Measurements from ENCODE around the gene RELT.

Gene RELT

GRCh38 chr11:73406131-73406530 is 29.9 kb downstream of the RELT start:
- Histone ChIP-seq H3K27me3 (replicated peaks; ENCODE audit: insufficient read depth, low read length) (no peaks in the 10 kb centered on the region), H3K4me1 (ENCODE audit: low read length) (no peaks in the 10 kb centered on the region), H3F3A (ENCODE audit: insufficient read depth, low read length) (no peaks in the 10 kb centered on the region), H3K4me2 (ENCODE audit: low read depth, low read length) (no peak overlapping the region), H3K36me3 (replicated peaks; ENCODE audit: insufficient read depth, low read length) (no peaks in the 10 kb centered on the region), H3K9me2 (replicated peaks; ENCODE audit: insufficient read depth, low read length) (no peaks in the 10 kb centered on the region), H3K4me3 (ENCODE audit: low read length) (no peak overlapping the region), H4K20me1 (ENCODE audit: insufficient read depth, low read length) (no peaks in the 10 kb centered on the region), H3K9ac (ENCODE audit: low read length) (no peak overlapping the region), H3K27ac (ENCODE audit: low read length) (no peak overlapping the region), H3K9me3 (replicated peaks; ENCODE audit: insufficient read depth, low read length) (no peaks in the 10 kb centered on the region), H2AFZ (ENCODE audit: low read length) (no peak overlapping the region), H3K79me2 (ENCODE audit: low read length) (no peaks in the 10 kb centered on the region)
- DNase-seq: no peak
- TF ChIP-seq EZH2 (optimal IDR thresholded peaks at IDR 0.05; ENCODE audit: low read depth, low read length) (no peak), EZH2phosphoT487 (IDR thresholded peaks at IDR 0.05; ENCODE audit: low read length) (no peak)
- TF ChIP-seq, protein P1, sequence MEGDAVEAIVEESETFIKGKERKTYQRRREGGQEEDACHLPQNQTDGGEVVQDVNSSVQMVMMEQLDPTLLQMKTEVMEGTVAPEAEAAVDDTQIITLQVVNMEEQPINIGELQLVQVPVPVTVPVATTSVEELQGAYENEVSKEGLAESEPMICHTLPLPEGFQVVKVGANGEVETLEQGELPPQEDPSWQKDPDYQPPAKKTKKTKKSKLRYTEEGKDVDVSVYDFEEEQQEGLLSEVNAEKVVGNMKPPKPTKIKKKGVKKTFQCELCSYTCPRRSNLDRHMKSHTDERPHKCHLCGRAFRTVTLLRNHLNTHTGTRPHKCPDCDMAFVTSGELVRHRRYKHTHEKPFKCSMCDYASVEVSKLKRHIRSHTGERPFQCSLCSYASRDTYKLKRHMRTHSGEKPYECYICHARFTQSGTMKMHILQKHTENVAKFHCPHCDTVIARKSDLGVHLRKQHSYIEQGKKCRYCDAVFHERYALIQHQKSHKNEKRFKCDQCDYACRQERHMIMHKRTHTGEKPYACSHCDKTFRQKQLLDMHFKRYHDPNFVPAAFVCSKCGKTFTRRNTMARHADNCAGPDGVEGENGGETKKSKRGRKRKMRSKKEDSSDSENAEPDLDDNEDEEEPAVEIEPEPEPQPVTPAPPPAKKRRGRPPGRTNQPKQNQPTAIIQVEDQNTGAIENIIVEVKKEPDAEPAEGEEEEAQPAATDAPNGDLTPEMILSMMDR (IDR thresholded peaks at IDR 0.05; ENCODE audit: low read length): no peak

- H4K20me1 ChIP-seq (ENCODE audit: insufficient read depth, low read length): no peaks in the 10 kb centered on the region
- H3K27ac ChIP-seq (ENCODE audit: low read length): no peak overlapping the region
- no peak overlapping the region for H3K9ac ChIP-seq (ENCODE audit: low read length)
- H3K79me2 ChIP-seq (ENCODE audit: low read length): no peaks in the 10 kb centered on the region
- no peaks in the 10 kb centered on the region for H3K9me3 ChIP-seq (replicated peaks; ENCODE audit: insufficient read depth, low read length)
- H3K27me3 ChIP-seq (replicated peaks; ENCODE audit: insufficient read depth, low read length): no peaks in the 10 kb centered on the region
- no peaks in the 10 kb centered on the region for H3K36me3 ChIP-seq (replicated peaks; ENCODE audit: insufficient read depth, low read length)
- no peak overlapping the region for H3K4me2 ChIP-seq (ENCODE audit: low read depth, low read length)
- H3K4me3 ChIP-seq (ENCODE audit: low read length): no peak overlapping the region
- DNase-seq: no peak
- no peaks in the 10 kb centered on the region for H3K9me2 ChIP-seq (replicated peaks; ENCODE audit: insufficient read depth, low read length)
- no peak for TF ChIP-seq EZH2phosphoT487 (IDR thresholded peaks at IDR 0.05; ENCODE audit: low read length)
- no peak for TF ChIP-seq EZH2 (optimal IDR thresholded peaks at IDR 0.05; ENCODE audit: low read depth, low read length)
- TF ChIP-seq, protein P1 (IDR thresholded peaks at IDR 0.05; ENCODE audit: low read length): no peak
- H3F3A ChIP-seq (ENCODE audit: insufficient read depth, low read length): no peaks in the 10 kb centered on the region
- H3K4me1 ChIP-seq (ENCODE audit: low read length): no peaks in the 10 kb centered on the region
- H2AFZ ChIP-seq (ENCODE audit: low read length): no peak overlapping the region
Measured at GRCh38 chr11:73406619-73407018, 30.4 kb downstream of the RELT start.

GRCh38 chr11:73409431-73409830 is 33.2 kb downstream of the RELT start:
- Histone ChIP-seq H3K27me3 (replicated peaks; ENCODE audit: insufficient read depth, low read length) (no peaks in the 10 kb centered on the region), H4K20me1 (ENCODE audit: insufficient read depth, low read length) (no peaks in the 10 kb centered on the region), H3K9ac (ENCODE audit: low read length) (no peak overlapping the region), H3K9me3 (replicated peaks; ENCODE audit: insufficient read depth, low read length) (no peaks in the 10 kb centered on the region), H3K4me1 (ENCODE audit: low read length) (no peaks in the 10 kb centered on the region), H3K79me2 (ENCODE audit: low read length) (no peaks in the 10 kb centered on the region), H3K36me3 (replicated peaks; ENCODE audit: insufficient read depth, low read length) (no peaks in the 10 kb centered on the region), H3K27ac (ENCODE audit: low read length) (no peak overlapping the region), H3K4me2 (ENCODE audit: low read depth, low read length) (no peak overlapping the region), H3K4me3 (ENCODE audit: low read length) (no peak overlapping the region), H3K9me2 (replicated peaks; ENCODE audit: insufficient read depth, low read length) (no peaks in the 10 kb centered on the region), H2AFZ (ENCODE audit: low read length) (no peak overlapping the region), H3F3A (ENCODE audit: insufficient read depth, low read length) (no peaks in the 10 kb centered on the region)
- DNase-seq: no peak
- TF ChIP-seq EZH2phosphoT487 (IDR thresholded peaks at IDR 0.05; ENCODE audit: low read length) (no peak), EZH2 (optimal IDR thresholded peaks at IDR 0.05; ENCODE audit: low read depth, low read length) (no peak)
- TF ChIP-seq, protein P1 (IDR thresholded peaks at IDR 0.05; ENCODE audit: low read length): no peak

Data from MM.1S (cell line).